Trophoblast cell (in vitro differentiated cells and primary cell): Measurements from ENCODE around the gene CSPG4.
A peak's percentile ranks its signal among the peaks of the same experiment; 100 is the strongest.

Experiments used
- DNase-seq, 2 donors: peaks; one replicate each; pipeline ENCODE4 v3.0.0-alpha.2; 2016
- H2AFZ ChIP-seq: 2 replicates; pipeline ENCODE4 v1.6.1; 2013; ENCODE audit warnings: low read length, moderate library complexity, mild to moderate bottlenecking; ENCODE audit not compliant: insufficient read depth, poor library complexity
- H2AK5ac ChIP-seq: 2 replicates; pipeline ENCODE4 v1.6.1; 2013; ENCODE audit warnings: mild to moderate bottlenecking, low read length
- H2BK120ac ChIP-seq: 2 replicates; pipeline ENCODE4 v1.6.1; 2013; ENCODE audit warnings: low read length, mild to moderate bottlenecking, moderate library complexity; ENCODE audit not compliant: insufficient read depth, poor library complexity
- H2BK12ac ChIP-seq: 2 replicates; pipeline ENCODE4 v1.6.1; 2013; ENCODE audit warnings: mild to moderate bottlenecking, low read length, moderate library complexity
- H2BK5ac ChIP-seq: 2 replicates; pipeline ENCODE4 v1.6.1; 2013; ENCODE audit warnings: low read length, low read depth, moderate library complexity, mild to moderate bottlenecking; ENCODE audit not compliant: poor library complexity
- H3K14ac ChIP-seq: 2 replicates; pipeline ENCODE4 v1.6.1; 2013; ENCODE audit warnings: mild to moderate bottlenecking, low read length
- H3K18ac ChIP-seq: 2 replicates; pipeline ENCODE4 v1.6.1; 2013; ENCODE audit warnings: mild to moderate bottlenecking, low read length
- H3K23ac ChIP-seq: 2 replicates; pipeline ENCODE4 v1.6.1; 2013; ENCODE audit warnings: low read length
- H3K27ac ChIP-seq: 2 replicates; pipeline ENCODE4 v1.5.1; 2013; ENCODE audit warnings: low read depth, mild to moderate bottlenecking, inconsistent platforms, low read length, moderate library complexity
- H3K27me3 ChIP-seq: 2 replicates; pipeline ENCODE4 v1.6.1; 2013; ENCODE audit warnings: inconsistent platforms, mild to moderate bottlenecking, low read length, moderate library complexity; ENCODE audit not compliant: insufficient read depth
- H3K36me3 ChIP-seq, 2 experiments: 1 replicate in 1 of 2; 2 replicates in 1 of 2; pipeline ENCODE4 v1.6.1; 2013; ENCODE audit warnings: low read length in 2 of 2, mild to moderate bottlenecking in 2 of 2, moderate library complexity in 1 of 2; ENCODE audit not compliant: insufficient read depth in 2 of 2, control insufficient read depth in 1 of 2
- H3K4ac ChIP-seq: 2 replicates; pipeline ENCODE4 v1.6.1; 2013; ENCODE audit warnings: low read depth, mild to moderate bottlenecking, low read length, moderate library complexity
- H3K4me1 ChIP-seq, 2 experiments: 1 replicate in 1 of 2; 2 replicates in 1 of 2; pipeline ENCODE4 v1.6.1; 2013; ENCODE audit warnings: low read length in 2 of 2, mild to moderate bottlenecking in 2 of 2, moderate library complexity in 1 of 2; ENCODE audit not compliant: insufficient read depth in 2 of 2, control insufficient read depth in 1 of 2
- H3K4me2 ChIP-seq: 2 replicates; pipeline ENCODE4 v1.6.1; 2013; ENCODE audit warnings: inconsistent platforms, mild to moderate bottlenecking, low read length, moderate library complexity
- H3K4me3 ChIP-seq: 2 replicates; pipeline ENCODE4 v1.5.1; 2013; ENCODE audit warnings: mild to moderate bottlenecking, low read depth, low read length, inconsistent platforms
- H3K79me1 ChIP-seq: one replicate; pipeline ENCODE4 v1.6.1; 2013; ENCODE audit warnings: low read length
- H3K79me2 ChIP-seq: 2 replicates; pipeline ENCODE4 v1.6.1; 2013; ENCODE audit warnings: low read length, mild to moderate bottlenecking; ENCODE audit not compliant: control insufficient read depth, insufficient read depth, poor library complexity
- H3K9ac ChIP-seq: 2 replicates; pipeline ENCODE4 v1.6.1; 2013; ENCODE audit warnings: mild to moderate bottlenecking, low read length
- H3K9me3 ChIP-seq: 2 replicates; pipeline ENCODE4 v1.6.1; 2013; ENCODE audit warnings: low read depth, mild to moderate bottlenecking, control low read depth, inconsistent platforms, low read length; ENCODE audit not compliant: insufficient read depth
- H4K12ac ChIP-seq: 2 replicates; pipeline ENCODE4 v1.6.1; 2013; ENCODE audit warnings: low read depth, mild to moderate bottlenecking, low read length, moderate library complexity
- H4K8ac ChIP-seq: 2 replicates; pipeline ENCODE4 v1.6.1; 2013; ENCODE audit warnings: low read depth, mild to moderate bottlenecking, low read length, moderate library complexity
- H4K91ac ChIP-seq: one replicate; pipeline ENCODE4 v1.6.1; 2013; ENCODE audit warnings: low read depth, mild to moderate bottlenecking, low read length, moderate library complexity
- WGBS: extraction: QIAGEN DNeasy Blood & Tissue Kit; methylation state at CpG from one replicate; pipeline ENCODE4 v1.1.7; 2013; ENCODE audit warnings: missing lambda C conversion rate; ENCODE audit not compliant: insufficient read length, insufficient coverage; ENCODE audit errors: extremely low coverage; 5-methylcytosine and 5-hydroxymethylcytosine counted together

CSPG4 gene

DNA sequence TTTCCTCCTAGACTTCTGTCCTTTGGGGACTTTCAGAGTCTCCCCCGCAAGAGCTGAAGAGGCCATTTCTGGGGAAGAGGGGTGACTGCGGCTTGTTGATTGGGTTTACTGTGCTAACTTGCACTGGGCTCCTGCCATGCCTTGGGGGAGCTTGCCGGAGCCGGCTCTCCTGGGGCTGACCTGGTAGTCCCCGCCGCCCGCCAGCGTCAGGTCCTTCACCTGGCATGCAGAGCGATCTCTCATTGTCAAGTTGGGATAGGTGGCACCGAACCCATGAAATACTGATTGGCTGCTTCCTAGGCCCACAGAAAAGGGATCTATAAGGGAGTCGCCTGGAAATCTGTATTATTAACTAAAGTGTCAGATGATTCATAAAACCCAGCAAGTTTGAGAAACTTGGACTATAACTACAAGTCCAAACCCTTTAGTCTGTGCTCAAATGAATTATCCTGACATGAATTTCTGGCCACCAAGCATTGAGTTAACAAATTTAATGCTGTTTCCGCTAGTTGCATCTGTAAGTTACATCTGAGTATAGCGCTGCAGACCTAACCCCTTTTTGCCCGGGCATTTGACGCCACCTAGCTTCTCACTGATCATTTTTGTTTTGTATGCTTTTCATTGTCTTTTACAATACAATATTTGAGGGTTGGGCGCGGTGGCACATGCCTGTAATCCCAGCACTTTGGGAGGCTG lies 72.0 kb downstream of the CSPG4 start:
- no CpG with 5 or more reads among the region's 17 CpGs for WGBS
- Histone ChIP-seq H4K91ac (peak overlapping the region; percentile 68), H3K23ac (no peak overlapping the region), H3K4me3 (peak overlapping the region; percentile 76), H3K79me1 (peaks cover 10% of the 10 kb centered on the region), H2AFZ (peak overlapping the region; percentile 91), H3K4me1 (peaks cover 0 to 11% of the 10 kb centered on the region in 2 experiments), H3K4ac (no peak overlapping the region), H2BK12ac (no peak overlapping the region), H4K8ac (peak overlapping the region; percentile 89), H3K27me3 (no peaks in the 10 kb centered on the region), H3K18ac (peak overlapping the region; percentile 59), H2BK5ac (peak overlapping the region; percentile 54), H4K12ac (peak overlapping the region; percentile 49), H2BK120ac (peak overlapping the region; percentile 67), H3K79me2 (peaks cover 9% of the 10 kb centered on the region), H3K9ac (peak overlapping the region; percentile 93), H3K14ac (peak overlapping the region; percentile 80), H3K9me3 (no peaks in the 10 kb centered on the region), H2AK5ac (peak overlapping the region; percentile 75), H3K27ac (peak overlapping the region; percentile 69), H3K4me2 (peak overlapping the region; percentile 92), H3K36me3 (peaks cover 0 to 4% of the 10 kb centered on the region in 2 experiments)
- DNase-seq = peak in 1 of 2 donors; percentile 20

DNA sequence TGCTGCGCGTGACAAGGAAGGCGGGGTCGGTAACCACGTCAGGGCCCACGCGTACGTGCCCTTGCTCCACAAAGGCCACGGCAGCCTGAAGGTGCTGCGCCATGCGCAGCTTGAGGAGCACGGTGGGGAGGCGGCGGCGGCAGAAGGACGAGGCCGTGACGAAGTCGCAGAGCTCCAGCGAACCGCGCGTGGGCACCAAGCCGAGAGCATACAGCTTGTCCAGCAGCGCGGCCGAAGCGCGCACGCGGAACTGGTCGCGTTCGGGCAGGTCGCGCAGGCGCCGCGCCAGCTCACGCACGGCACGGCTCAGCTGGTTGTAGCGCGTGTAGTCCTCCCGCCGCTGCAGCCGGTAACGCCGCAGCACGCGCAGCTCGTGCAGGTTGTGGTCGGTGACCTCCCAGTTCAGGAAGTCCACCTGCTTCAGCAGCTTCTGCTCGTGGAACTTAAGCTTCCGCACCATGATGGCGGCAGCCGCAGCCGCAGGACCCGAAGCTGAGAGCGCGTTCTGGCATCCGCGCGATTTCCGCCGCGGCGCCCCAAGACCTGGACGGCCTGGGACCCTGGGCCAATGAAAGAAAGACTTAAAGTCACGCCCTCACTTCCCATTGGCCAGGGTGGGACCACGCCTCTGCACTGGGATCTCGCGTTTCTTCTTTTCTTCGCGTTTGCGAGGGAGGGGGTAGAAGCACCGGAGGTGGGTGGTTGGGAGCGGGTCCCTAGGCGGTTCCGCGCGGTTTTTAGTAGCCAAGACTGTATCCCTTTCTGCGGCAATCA lies 72.8 kb downstream of the CSPG4 start, which contains the start of gene IMP3:
IMP3 (minus strand) TSS at position 516 of the 774 bp plus-strand sequence; CDS start at position 460, 56 bp downstream.
- Histone ChIP-seq H2BK12ac (no peak within 1 kb of the TSS), H2AK5ac (peak within 1 kb of the TSS; percentile 75), H3K79me2 (peaks cover 9% of the 10 kb centered on the region), H4K8ac (peak within 1 kb of the TSS; percentile 90), H3K4me3 (peak within 1 kb of the TSS; percentile 99), H4K12ac (peak within 1 kb of the TSS; percentile 78), H3K4me2 (peak within 1 kb of the TSS; percentile 96), H3K27ac (peak within 1 kb of the TSS; percentile 69), H2BK120ac (peak within 1 kb of the TSS; percentile 67), H3K14ac (peak within 1 kb of the TSS; percentile 80), H3K27me3 (no peaks in the 10 kb centered on the region), H2AFZ (peak within 1 kb of the TSS; percentile 91), H3K79me1 (peaks cover 10% of the 10 kb centered on the region), H3K9me3 (no peaks in the 10 kb centered on the region), H2BK5ac (peak within 1 kb of the TSS; percentile 54), H3K36me3 (peaks cover 0 to 4% of the 10 kb centered on the region in 2 experiments), H4K91ac (peak within 1 kb of the TSS; percentile 68), H3K23ac (no peak within 1 kb of the TSS), H3K4ac (peak within 1 kb of the TSS; percentile 11), H3K18ac (peak within 1 kb of the TSS; percentile 59), H3K4me1 (peaks cover 0 to 11% of the 10 kb centered on the region in 2 experiments), H3K9ac (peak within 1 kb of the TSS; percentile 94)
- peak; percentile 96 to 99 for DNase-seq
- no CpG with 5 or more reads among the region's 83 CpGs for WGBS

- H3K14ac ChIP-seq = peak overlapping the region; percentile 67
- H3K23ac ChIP-seq = no peak overlapping the region
- no peak overlapping the region for H2BK12ac ChIP-seq
- peak overlapping the region; percentile 11 for H3K4ac ChIP-seq
- H3K27me3 ChIP-seq = no peaks in the 10 kb centered on the region
- H2BK120ac ChIP-seq = peak overlapping the region; percentile 38
- peak overlapping the region; percentile 56 for H4K91ac ChIP-seq
- peaks cover 9% of the 10 kb centered on the region for H3K79me2 ChIP-seq
- H3K36me3 ChIP-seq = peaks cover 0 to 4% of the 10 kb centered on the region in 2 experiments
- WGBS = no CpG with 5 or more reads among the region's 16 CpGs
- H3K4me3 ChIP-seq = peak overlapping the region; percentile 99
- peak overlapping the region; percentile 78 for H4K12ac ChIP-seq
- H3K4me1 ChIP-seq = peaks cover 0 to 11% of the 10 kb centered on the region in 2 experiments
- peak; percentile 28 to 58 for DNase-seq
- peak overlapping the region; percentile 94 for H3K9ac ChIP-seq
- no peak overlapping the region for H2BK5ac ChIP-seq
- peak overlapping the region; percentile 11 for H3K18ac ChIP-seq
- H3K9me3 ChIP-seq = no peaks in the 10 kb centered on the region
- peak overlapping the region; percentile 96 for H3K4me2 ChIP-seq
- no peak overlapping the region for H3K27ac ChIP-seq
- peaks cover 10% of the 10 kb centered on the region for H3K79me1 ChIP-seq
- peak overlapping the region; percentile 0 for H2AK5ac ChIP-seq
- peak overlapping the region; percentile 90 for H4K8ac ChIP-seq
- H2AFZ ChIP-seq = peak overlapping the region; percentile 84
Observed at GRCh38 chr15:75639191-75639708, 73.4 kb downstream of the CSPG4 start.

DNA sequence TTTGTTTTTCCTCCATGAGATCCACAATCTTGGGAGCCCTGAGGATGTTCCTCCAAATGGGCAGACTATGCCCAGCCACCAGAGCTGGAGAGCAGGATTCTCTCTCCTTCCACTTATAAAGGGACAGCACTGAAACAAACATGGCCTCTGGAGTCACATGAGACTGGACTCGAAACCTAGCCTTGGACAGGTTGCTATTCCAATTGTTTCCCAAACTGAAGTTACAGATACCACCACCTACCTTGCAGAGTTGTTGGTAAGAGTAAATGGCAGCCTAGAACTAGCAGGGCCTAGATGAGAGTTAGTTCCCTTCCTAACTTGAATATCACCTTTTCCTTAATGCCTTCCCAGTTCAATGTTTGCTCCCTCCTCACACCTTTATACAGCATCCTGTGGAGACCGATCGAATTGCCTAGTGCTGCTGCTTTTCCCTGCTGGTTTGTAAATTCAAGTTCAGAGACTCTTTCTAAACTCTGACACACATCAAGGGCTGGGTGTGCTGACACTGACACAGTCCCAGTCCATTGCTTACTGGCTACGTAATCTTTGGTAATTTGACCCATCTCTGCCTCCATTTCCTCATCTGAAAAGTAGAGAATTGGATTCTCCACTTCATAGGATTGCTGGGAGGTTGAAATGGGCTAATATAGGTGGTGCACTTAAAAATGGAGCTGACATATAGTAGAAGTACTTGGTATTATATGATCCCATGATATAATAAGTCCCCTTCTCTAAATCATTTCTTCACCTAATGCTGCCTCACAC lies 75.2 kb downstream of the CSPG4 start:
- H4K91ac ChIP-seq = no peak overlapping the region

More for the DNA sequence above, 75.2 kb downstream of the CSPG4 start:
- Histone ChIP-seq H2AK5ac (no peak overlapping the region), H2BK12ac (no peak overlapping the region), H3K79me2 (peaks cover 9% of the 10 kb centered on the region), H3K27ac (no peak overlapping the region), H3K4me1 (peaks cover 0 to 11% of the 10 kb centered on the region in 2 experiments), H2BK120ac (no peak overlapping the region), H3K9me3 (no peaks in the 10 kb centered on the region), H4K8ac (no peak overlapping the region), H3K14ac (no peak overlapping the region), H2BK5ac (no peak overlapping the region), H3K79me1 (peaks cover 10% of the 10 kb centered on the region), H3K23ac (no peak overlapping the region), H3K18ac (peak overlapping the region; percentile 65), H3K4ac (peak overlapping the region; percentile 17), H2AFZ (no peak overlapping the region), H3K4me3 (no peak overlapping the region), H3K27me3 (no peaks in the 10 kb centered on the region), H4K12ac (no peak overlapping the region), H3K36me3 (peaks cover 0 to 4% of the 10 kb centered on the region in 2 experiments), H3K4me2 (no peak overlapping the region), H3K9ac (no peak overlapping the region)
- WGBS = no CpG with 5 or more reads among the region's 4 CpGs
- no peak for DNase-seq
